CD14-positive monocyte (primary cell): ENCODE results near the gene NAA40. TPM values are rescaled to one million over a fixed set of nuclear protein-coding genes. Genes with fewer than 3 reads are reported as not detected.

Experiments used
- DNase-seq, 3 donors: peaks; one replicate each; pipeline ENCODE4 v3.0.0-alpha.2; 2011 to 2022
- H2AFZ ChIP-seq: 2 replicates; pipeline ENCODE4 v1.6.0; 2012; ENCODE audit warnings: mild to moderate bottlenecking, low read depth, low read length, inconsistent platforms; ENCODE audit not compliant: insufficient read depth, poor library complexity, severe bottlenecking
- H3K27ac ChIP-seq, 2 donors: 1 replicate in 1 of 2; 2 replicates in 1 of 2; pipeline ENCODE4 v1.5.1; 2012 to 2013; ENCODE audit warnings: low read length in 2 of 2, control low read depth in 1 of 2, inconsistent platforms in 1 of 2, low read depth in 1 of 2, mild to moderate bottlenecking in 1 of 2
- H3K27me3 ChIP-seq, 2 donors: one replicate each; pipeline versions ENCODE4 v1.6.0 to v1.6.1; 2011 to 2013; ENCODE audit warnings: low read length in 2 of 2; ENCODE audit not compliant: control insufficient read depth in 2 of 2, insufficient read depth in 2 of 2
- H3K36me3 ChIP-seq, 2 donors: replicated peaks in 1 of 2; 1 replicate in 1 of 2; 2 replicates in 1 of 2; pipeline versions ENCODE4 v1.5.1 to v1.6.1; 2012 to 2013; ENCODE audit warnings: low read length in 2 of 2, control low read depth in 1 of 2, inconsistent platforms in 1 of 2, mild to moderate bottlenecking in 1 of 2; ENCODE audit not compliant: insufficient read depth in 2 of 2, control insufficient read depth in 1 of 2
- H3K4me1 ChIP-seq, 2 donors: 1 replicate in 1 of 2; 2 replicates in 1 of 2; pipeline versions ENCODE4 v1.5.1 to v1.6.1; 2012 to 2013; ENCODE audit warnings: low read length in 2 of 2, control low read depth in 1 of 2, inconsistent platforms in 1 of 2, mild to moderate bottlenecking in 1 of 2, moderate library complexity in 1 of 2; ENCODE audit not compliant: insufficient read depth in 2 of 2, control insufficient read depth in 1 of 2
- H3K4me2 ChIP-seq: replicated peaks from 2 replicates; pipeline ENCODE3; 2012; ENCODE audit warnings: low read length, moderate library complexity, mild to moderate bottlenecking; ENCODE audit not compliant: poor library complexity, severe bottlenecking; ENCODE audit errors: extremely low read depth
- H3K4me3 ChIP-seq, 3 experiments: fragments of 200-600 bp in 1 of 3; sonication (generic) in 1 of 3; replicated peaks in 1 of 3; 1 replicate in 2 of 3; 2 replicates in 1 of 3; pipeline ENCODE4 v1.5.1; 2011 to 2013; ENCODE audit warnings: low read length in 3 of 3, mild to moderate bottlenecking in 3 of 3, control low read depth in 2 of 3, low read depth in 2 of 3, inconsistent platforms in 1 of 3, moderate library complexity in 1 of 3
- H3K79me2 ChIP-seq: 2 replicates; pipeline ENCODE4 v1.6.0; 2012; ENCODE audit warnings: mild to moderate bottlenecking, control low read depth, inconsistent platforms, low read length, moderate library complexity; ENCODE audit not compliant: insufficient read depth
- H3K9ac ChIP-seq: 2 replicates; pipeline ENCODE4 v1.6.0; 2017; ENCODE audit warnings: low read length, mild to moderate bottlenecking; ENCODE audit not compliant: insufficient read depth, poor library complexity, severe bottlenecking
- H3K9me3 ChIP-seq, 2 donors: replicated peaks in 1 of 2; 1 replicate in 1 of 2; 2 replicates in 1 of 2; pipeline versions ENCODE4 v1.5.1 to v1.6.1; 2012 to 2013; ENCODE audit warnings: low read length in 2 of 2, control low read depth in 1 of 2; ENCODE audit not compliant: control insufficient read depth in 1 of 2, insufficient read depth in 1 of 2
- H4K20me1 ChIP-seq: 2 replicates; pipeline ENCODE4 v1.6.0; 2012; ENCODE audit warnings: mild to moderate bottlenecking, low read length, control low read depth, moderate library complexity; ENCODE audit not compliant: insufficient read depth
- H3K27ac Mint-ChIP-seq, 7 donors: one replicate each; pipeline ENCODE4 v1.8.0; 2020; ENCODE audit warnings: mild to moderate bottlenecking in 7 of 7, mixed read lengths in 7 of 7, moderate library complexity in 6 of 7, inconsistent platforms in 2 of 7
- H3K27me3 Mint-ChIP-seq, 3 donors: one replicate each; pipeline ENCODE4 v1.8.0; 2021 to 2022; ENCODE audit warnings: low read depth in 3 of 3, mild to moderate bottlenecking in 3 of 3, mixed read lengths in 3 of 3, moderate library complexity in 3 of 3, inconsistent platforms in 1 of 3
- H3K36me3 Mint-ChIP-seq, 2 donors: one replicate each; pipeline ENCODE4 v1.8.0; 2020; ENCODE audit warnings: mixed read lengths in 2 of 2, inconsistent platforms in 1 of 2, mild to moderate bottlenecking in 1 of 2
- H3K4me1 Mint-ChIP-seq: one replicate; pipeline ENCODE4 v1.8.0; 2020; ENCODE audit warnings: mild to moderate bottlenecking, mixed read lengths
- H3K4me3 Mint-ChIP-seq, 2 donors: one replicate each; pipeline ENCODE4 v1.8.0; 2020; ENCODE audit warnings: mild to moderate bottlenecking in 2 of 2, mixed read lengths in 2 of 2, moderate library complexity in 1 of 2
- H3K9me3 Mint-ChIP-seq, 7 donors: one replicate each; pipeline ENCODE4 v1.8.0; 2020 to 2022; ENCODE audit warnings: mixed read lengths in 7 of 7, mild to moderate bottlenecking in 6 of 7, moderate library complexity in 6 of 7, inconsistent platforms in 2 of 7
- CTCF ChIP-seq: fragments of 200-600 bp; IDR thresholded peaks from one replicate; pipeline ENCODE4 v1.8.0; 2022; ENCODE audit warnings: antibody characterized with exemption, mild to moderate bottlenecking
- WGBS: methylation state at CpG from one replicate; pipeline ENCODE4 v1.1.5; 2013; ENCODE audit warnings: missing lambda C conversion rate; ENCODE audit not compliant: insufficient coverage; 5-methylcytosine and 5-hydroxymethylcytosine counted together
- intact Hi-C, 2 donors: fragments of 100-400 bp; cut with micrococcal nuclease; formaldehyde crosslinking; loops; one replicate each; pipeline versions ENCODE4 v1.15.0 to v1.15.1; 2023
- polyA plus RNA-seq, 3 donors: library from polyadenylated mRNA; depleted of rRNA in 1 of 3; unstranded in 2 of 3; stranded (reverse) in 1 of 3; fragments of 300-500 nt in 2 of 3; fragments of >200 nt in 1 of 3; fragmentation: Illumina TruSeq in 2 of 3; gene quantifications; 1 replicate in 2 of 3; 2 replicates in 1 of 3; pipeline ENCODE4 v1.2.3, GENCODE V29; 2012 to 2021

Gene NAA40
- polyA plus RNA-seq, 3 donors: 1.5 to 14.5 (median 1.6) TPM

GRCh38 chr11:63903884-63904283 is 34.9 kb upstream of the NAA40 start:
- 98% methylated on average over 13 of the region's 14 CpGs for WGBS
- Mint-ChIP-seq H3K4me3 (no peak overlapping the region), H3K27me3 (peaks cover 0 to 4% (median 0%) of the 10 kb centered on the region in 3 donors), H3K4me1 (no peaks in the 10 kb centered on the region), H3K27ac (peak overlapping the region in 3 of 7 donors; percentile 33 to 56 (median 43)), H3K9me3 (no peaks in the 10 kb centered on the region), H3K36me3 (peaks cover 84 to 98% of the 10 kb centered on the region in 2 donors)
- Histone ChIP-seq H2AFZ (no peak overlapping the region), H3K9me3 (no peaks in the 10 kb centered on the region), H3K9ac (no peak overlapping the region), H3K36me3 (peaks cover 92 to 95% of the 10 kb centered on the region in 2 donors), H3K27ac (no peak overlapping the region), H3K4me3 (no peak overlapping the region), H3K4me1 (no peaks in the 10 kb centered on the region), H3K27me3 (no peaks in the 10 kb centered on the region), H4K20me1 (peaks cover 100% of the 10 kb centered on the region), H3K4me2 (no peak overlapping the region), H3K79me2 (peaks cover 8% of the 10 kb centered on the region)
- intact Hi-C loops: no loop called here
- DNase-seq: no peak
- TF ChIP-seq CTCF: no peak

DNA sequence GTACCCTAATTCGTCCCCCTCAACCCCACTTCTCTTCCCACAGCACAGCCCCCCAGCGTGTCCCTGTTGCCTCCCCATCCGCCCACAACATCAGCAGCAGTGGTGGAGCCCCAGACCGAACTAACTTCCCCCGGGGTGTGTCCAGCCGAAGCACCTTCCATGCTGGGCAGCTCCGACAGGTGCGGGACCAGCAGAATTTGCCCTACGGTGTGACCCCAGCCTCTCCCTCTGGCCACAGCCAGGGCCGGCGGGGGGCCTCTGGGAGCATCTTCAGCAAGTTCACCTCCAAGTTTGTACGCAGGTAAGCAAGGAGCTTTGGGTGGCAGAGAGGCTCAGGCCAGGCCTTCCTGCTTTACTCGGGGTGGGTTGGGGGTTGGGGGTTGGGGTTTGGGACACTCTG is 34.1 kb upstream of the NAA40 start:
- H3K27me3 Mint-ChIP-seq: peaks cover 0 to 4% (median 0%) of the 10 kb centered on the region in 3 donors
- peaks cover 100% of the 10 kb centered on the region for H4K20me1 ChIP-seq
- peaks cover 8% of the 10 kb centered on the region for H3K79me2 ChIP-seq

More for the DNA sequence above, 34.1 kb upstream of the NAA40 start:
- no peak overlapping the region for H3K4me3 ChIP-seq
- no peaks in the 10 kb centered on the region for H3K4me1 Mint-ChIP-seq
- peaks cover 89 to 94% of the 10 kb centered on the region in 2 donors for H3K36me3 ChIP-seq
- H2AFZ ChIP-seq: no peak overlapping the region
- H3K27ac Mint-ChIP-seq: peak overlapping the region in 2 of 7 donors; percentile 18 to 68
- H3K9me3 ChIP-seq: no peaks in the 10 kb centered on the region
- WGBS: 98% methylated on average over 12 of the region's 13 CpGs
- H3K4me1 ChIP-seq: no peaks in the 10 kb centered on the region
- intact Hi-C loops: no loop called here
- H3K9ac ChIP-seq: no peak overlapping the region
- no peak overlapping the region for H3K4me2 ChIP-seq
- no peaks in the 10 kb centered on the region for H3K27me3 ChIP-seq
- H3K36me3 Mint-ChIP-seq: peaks cover 77 to 95% of the 10 kb centered on the region in 2 donors
- no peak overlapping the region for H3K4me3 Mint-ChIP-seq
- no peak for DNase-seq
- no peaks in the 10 kb centered on the region for H3K9me3 Mint-ChIP-seq
- H3K27ac ChIP-seq: no peak overlapping the region
- TF ChIP-seq CTCF: no peak
